GM18520 (cell line): ENCODE measurements around the gene TAF1L.
"Not testable (repeated sequence)": the region's sequence is repeated elsewhere in the genome, so short reads cannot be mapped to it uniquely, and the experiment has no call there.

Experiments used
- ATAC-seq: cut with Tn5 transposase; IDR thresholded peaks from one replicate; pipeline ENCODE4 v1.9.1; 2021; ENCODE audit not compliant: unreplicated experiment

TAF1L gene, protein sequence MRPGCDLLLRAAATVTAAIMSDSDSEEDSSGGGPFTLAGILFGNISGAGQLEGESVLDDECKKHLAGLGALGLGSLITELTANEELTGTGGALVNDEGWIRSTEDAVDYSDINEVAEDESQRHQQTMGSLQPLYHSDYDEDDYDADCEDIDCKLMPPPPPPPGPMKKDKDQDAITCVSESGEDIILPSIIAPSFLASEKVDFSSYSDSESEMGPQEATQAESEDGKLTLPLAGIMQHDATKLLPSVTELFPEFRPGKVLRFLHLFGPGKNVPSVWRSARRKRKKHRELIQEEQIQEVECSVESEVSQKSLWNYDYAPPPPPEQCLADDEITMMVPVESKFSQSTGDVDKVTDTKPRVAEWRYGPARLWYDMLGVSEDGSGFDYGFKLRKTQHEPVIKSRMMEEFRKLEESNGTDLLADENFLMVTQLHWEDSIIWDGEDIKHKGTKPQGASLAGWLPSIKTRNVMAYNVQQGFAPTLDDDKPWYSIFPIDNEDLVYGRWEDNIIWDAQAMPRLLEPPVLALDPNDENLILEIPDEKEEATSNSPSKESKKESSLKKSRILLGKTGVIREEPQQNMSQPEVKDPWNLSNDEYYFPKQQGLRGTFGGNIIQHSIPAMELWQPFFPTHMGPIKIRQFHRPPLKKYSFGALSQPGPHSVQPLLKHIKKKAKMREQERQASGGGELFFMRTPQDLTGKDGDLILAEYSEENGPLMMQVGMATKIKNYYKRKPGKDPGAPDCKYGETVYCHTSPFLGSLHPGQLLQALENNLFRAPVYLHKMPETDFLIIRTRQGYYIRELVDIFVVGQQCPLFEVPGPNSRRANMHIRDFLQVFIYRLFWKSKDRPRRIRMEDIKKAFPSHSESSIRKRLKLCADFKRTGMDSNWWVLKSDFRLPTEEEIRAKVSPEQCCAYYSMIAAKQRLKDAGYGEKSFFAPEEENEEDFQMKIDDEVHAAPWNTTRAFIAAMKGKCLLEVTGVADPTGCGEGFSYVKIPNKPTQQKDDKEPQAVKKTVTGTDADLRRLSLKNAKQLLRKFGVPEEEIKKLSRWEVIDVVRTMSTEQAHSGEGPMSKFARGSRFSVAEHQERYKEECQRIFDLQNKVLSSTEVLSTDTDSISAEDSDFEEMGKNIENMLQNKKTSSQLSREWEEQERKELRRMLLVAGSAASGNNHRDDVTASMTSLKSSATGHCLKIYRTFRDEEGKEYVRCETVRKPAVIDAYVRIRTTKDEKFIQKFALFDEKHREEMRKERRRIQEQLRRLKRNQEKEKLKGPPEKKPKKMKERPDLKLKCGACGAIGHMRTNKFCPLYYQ (N-terminal part only)

GRCh38 chr9:32635362-32635761, at the start of gene TAF1L:
TSS of gene TAF1L (minus strand) at chr9:32635669. CDS start at chr9:32635579, 90 bp downstream.
- ATAC-seq, result no peak

DNA sequence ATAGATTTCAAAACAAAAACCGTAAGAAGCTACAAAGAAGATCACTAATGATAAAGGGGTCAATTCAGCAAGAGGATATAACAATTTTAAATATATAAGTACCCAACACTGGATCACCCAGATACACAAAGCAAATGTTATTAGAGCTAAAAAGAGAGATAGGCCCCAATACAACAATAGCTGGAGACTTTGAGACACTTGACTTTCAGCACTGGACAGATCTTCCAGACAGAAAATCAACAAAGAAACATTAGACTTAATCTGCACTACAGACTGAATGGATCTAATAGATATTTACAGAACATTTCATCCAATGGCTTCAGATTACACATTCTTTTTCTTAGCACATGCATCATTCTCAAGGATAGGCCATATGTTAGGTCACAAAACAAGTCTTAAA, 46.3 kb upstream of the TAF1L start:
- ATAC-seq, result no peak

DNA sequence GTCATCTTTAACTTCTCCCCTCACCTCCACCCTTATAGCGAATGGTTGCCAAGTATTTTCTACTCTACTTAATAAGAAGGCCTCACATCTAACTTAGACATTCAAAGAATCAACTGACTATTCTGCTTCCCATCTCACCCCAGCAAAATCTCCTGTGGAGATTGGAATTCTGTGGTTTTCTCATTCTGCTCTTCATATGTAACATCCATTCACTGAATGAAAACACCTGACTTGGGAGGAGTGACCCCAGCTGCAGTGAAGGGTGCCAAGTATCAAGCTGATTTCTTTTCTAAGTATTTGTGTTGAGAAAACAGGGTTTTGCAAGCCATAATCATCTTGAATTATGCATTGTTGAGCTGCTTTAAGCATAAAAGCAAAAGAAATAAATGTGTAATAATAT, 42.5 kb upstream of the TAF1L start:
- no peak for ATAC-seq

DNA sequence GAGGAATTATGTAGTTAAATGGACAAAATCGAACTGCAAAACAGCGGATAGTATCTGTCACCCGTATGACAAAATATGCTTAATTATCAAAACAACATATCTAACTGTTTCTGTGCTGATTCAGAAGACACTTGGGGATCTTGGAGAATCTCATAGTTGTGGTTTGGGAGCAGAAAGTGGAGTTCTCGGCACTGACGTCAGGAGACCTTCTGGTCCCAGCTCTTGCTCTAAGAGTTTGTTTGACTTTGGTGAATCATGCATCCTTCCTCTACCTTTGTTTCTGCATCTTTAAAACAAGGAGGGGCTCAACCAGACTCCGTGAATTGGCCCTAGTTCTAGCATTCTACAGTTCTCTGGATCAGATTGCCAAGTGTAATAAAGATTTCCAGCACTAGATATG, 37.0 kb upstream of the TAF1L start:
- ATAC-seq, result no peak

DNA sequence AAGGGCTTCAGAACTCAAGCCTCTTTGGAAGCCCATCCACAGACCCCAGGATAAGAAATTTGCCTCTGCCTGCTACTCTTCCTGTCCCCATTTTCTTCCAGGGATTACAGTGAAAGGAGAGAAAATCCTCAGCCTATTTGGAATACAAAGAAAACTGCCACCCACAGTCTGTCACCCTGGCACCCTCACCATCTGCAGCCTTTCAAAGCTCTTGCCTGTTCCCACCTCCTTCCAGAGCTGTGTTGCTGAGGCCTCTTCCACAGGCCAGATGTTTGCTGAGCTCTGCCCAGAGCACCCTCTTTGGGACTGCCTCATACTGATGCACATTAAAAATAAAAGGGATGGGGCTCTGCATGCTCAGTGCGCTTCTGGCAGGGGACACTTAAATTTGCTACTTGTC, 35.9 kb upstream of the TAF1L start:
- ATAC-seq, result no peak

DNA sequence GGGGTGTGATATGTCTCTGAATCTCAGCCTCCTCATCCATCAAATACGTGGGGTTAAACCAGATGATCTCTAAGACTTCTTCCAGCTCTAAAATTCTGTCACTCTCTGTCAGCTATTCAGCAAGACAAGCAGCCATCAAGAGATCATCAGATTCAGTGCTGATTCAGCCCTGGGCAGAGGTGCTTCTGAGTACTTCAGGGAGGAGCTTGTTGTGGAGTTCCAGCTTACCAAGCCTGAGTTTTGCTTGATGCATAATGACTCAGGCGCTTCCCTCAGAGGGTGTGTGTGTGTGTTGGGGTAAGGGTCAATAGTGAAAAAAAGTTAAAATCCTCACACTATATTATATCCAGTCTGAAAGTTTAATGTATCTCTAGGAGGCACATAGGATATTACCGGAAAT, 29.6 kb upstream of the TAF1L start:
- ATAC-seq, result no peak

DNA sequence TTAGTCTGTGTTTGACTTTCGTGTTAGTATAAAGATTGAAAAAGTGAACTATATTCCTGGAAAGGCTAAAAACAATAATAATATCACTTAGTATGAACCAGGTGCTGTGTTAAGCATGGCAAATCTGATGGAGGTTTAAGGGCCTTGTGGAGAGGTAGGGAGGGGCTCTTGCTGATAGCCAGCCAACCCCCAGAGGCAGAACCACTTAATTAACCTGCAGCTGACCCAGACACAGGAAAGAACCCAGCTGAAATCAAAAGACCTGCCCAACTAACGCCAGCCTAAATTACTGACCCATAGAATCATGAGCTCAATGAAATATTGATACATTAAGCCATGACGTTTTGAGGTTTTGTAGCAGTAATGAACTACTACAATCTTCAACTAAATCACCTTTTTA, 28.3 kb upstream of the TAF1L start:
- no peak for ATAC-seq

- ATAC-seq, result no peak
These were observed 12.2 kb upstream of the TAF1L start for GRCh38 chr9:32647671-32648070.

DNA sequence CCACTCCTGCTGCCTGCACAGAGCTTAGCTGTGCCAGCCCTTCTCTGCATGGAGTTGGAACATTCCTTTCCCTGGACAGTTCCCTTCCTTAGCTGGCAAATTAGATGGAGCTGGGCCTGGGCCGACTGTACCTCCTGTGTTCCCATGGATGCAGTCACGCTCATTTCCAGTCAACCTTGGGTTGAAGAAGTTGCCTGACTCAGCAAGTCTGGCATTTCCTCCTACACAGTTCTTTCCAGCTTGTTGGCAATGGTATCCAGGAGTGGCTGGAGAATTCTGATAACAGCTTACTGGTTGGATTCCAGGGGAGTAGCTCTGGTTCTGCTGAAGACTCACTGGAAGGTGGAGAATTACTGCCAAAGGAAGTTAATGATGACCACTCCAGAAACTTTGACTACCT, 9.2 kb upstream of the TAF1L start:
- no peak for ATAC-seq

GRCh38 chr9:32633151-32633550, 2.3 kb downstream of the TAF1L start:
- ATAC-seq, result not testable (repeated sequence)

- ATAC-seq, result no peak
These were observed 3.5 kb downstream of the TAF1L start for GRCh38 chr9:32631991-32632390.

DNA sequence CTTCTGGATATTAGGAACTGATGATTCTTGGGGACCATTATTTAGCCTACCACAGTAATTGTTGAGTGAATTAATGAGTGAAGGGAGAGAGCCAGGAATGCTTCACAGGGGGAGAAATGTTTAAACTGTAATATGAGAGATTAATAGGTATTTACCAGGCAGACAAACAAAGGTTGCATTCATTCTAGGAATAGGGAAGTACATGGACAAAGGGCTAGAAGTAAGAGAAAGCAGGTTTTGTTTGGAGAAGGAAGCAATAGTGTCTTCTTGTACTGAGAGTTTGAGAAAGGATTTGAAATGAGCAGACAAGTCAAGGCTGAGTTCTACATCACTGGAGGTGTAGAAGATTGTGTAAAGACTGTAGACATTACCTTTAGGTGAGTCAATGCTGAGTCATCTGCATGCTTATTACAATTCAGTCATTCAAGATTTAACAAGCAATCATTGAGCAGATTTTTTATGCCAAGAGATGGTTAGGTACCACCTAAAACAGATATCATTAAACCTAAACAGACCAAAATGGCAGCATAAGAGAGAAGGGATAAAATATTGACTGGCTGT, 8.0 kb downstream of the TAF1L start:
- ATAC-seq, result no peak

GRCh38 chr9:32625320-32625719, 10.1 kb downstream of the TAF1L start:
- ATAC-seq, result no peak

DNA sequence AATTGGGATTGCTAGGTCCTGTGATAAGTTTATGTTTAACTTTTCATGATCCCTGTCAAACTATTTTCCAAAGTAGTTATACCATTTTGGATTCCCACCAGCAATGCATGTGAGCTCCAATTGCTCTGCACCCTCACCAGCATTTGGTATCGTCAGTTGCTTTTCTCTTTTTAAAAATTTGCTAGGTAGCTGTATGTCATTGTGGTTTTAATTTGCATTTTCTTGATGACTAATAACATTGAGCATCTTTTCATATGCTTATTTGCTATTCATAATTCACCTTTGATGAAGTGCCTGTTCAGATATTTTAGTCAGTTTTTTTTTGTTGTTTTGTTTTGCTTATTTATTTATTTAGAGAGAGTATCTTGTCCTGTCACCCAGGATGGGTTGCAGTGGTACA, 12.5 kb downstream of the TAF1L start:
- no peak for ATAC-seq

DNA sequence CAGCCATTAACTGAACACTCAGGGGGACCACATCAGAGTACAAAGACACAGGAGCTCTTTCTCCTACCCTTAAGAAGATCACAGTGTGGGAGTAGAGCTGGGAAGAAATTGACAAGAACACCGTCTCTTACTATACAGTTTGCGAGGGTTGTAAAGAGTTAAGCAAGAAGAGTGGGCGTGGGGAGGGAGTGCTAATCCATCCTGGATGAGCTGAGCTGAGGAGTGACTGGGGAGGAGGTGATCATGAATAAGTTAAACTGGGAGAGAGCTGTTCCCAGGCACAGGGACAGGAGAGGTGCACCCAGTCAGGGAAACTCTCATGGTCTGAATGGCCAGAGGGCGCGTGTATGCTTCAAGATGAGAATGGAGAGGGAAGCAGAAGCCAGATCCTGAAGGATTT, 17.2 kb downstream of the TAF1L start:
- no peak for ATAC-seq

DNA sequence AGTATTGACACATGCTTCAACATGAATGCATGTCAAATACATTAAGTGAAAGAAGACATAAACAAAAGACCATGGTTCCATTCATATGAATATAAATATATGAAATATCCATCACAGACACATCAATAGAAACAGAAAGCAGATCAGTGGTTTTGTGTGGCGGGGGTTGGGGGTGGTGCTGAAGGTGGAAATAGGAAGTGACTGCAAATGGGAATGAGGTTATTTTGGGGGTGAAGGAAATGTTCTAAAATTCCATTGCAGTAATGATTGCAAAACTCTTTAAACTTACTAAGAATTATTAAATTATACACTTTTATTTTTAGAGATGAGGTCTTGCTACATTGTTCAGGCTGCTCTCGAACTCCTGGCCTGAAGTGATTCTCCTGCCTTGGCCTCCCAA, 28.7 kb downstream of the TAF1L start:
- ATAC-seq, result no peak

DNA sequence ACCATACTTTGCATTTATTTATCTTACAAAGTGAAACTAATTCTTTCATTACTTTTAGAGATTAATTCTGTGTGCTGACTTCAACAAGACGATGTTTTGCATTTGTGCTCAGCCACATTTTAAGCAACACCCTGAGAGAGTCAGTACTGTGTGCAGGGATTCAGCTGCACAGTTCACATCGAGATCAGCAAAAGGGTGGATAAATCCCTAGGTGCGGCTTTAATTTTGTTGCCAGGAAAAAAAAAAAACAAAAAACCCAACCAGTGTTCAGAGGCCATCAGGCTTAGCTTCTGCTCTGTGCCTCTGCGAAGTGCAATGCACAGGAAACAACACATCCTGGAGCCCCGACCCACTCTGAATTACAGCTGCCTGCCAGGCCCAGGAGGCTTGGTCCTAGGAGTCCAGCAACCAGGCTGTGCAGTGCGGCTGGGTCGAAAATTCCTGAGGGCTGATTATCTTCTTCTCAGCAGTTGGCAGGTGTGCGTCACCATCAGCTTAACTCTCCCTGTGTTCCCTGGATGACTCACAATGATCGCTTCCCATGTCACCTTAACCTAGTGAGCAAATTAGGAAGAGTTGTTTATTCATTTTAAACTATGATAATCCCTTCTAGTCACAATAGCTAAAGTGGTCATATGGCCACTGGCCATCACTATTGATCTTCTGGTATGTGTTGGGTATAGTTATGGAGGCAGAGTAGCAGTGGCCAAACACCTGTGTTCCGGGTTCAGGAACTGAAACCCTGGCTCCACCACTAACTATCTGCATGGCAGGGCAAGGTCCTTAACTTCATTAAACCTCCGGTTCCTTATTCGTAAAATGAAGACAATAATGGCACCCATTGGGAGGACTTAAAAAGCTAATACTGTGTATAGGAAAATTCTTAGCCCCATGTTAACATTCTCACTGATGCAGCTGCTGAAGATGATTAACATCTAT, 31.3 kb downstream of the TAF1L start:
- peak; percentile 52 for ATAC-seq

GRCh38 chr9:32599021-32599420, 36.4 kb downstream of the TAF1L start:
- not testable (repeated sequence) for ATAC-seq

GRCh38 chr9:32596936-32597335, 38.5 kb downstream of the TAF1L start:
- no peak for ATAC-seq
